Prostate gland (tissue), 2 donors: ENCODE data around the gene IGLL5. TPM values are rescaled to one million over a fixed set of nuclear protein-coding genes. Genes with fewer than 3 reads are reported as not detected.

Experiments used
- DNase-seq: peaks from one replicate; pipeline ENCODE4 v3.0.0-alpha.2; 2019; ENCODE audit warnings: low spot score
- H3K27ac ChIP-seq, 2 donors: fragments of 200-600 bp; sonication (generic); 2 replicates each; pipeline ENCODE4 v1.5.1; 2017 to 2019
- H3K27me3 ChIP-seq: fragments of 200-600 bp; sonication (generic); replicated peaks from 2 replicates; pipeline ENCODE4 v1.5.1; 2019; ENCODE audit not compliant: insufficient read depth
- H3K36me3 ChIP-seq, 2 donors: fragments of 200-600 bp; sonication (generic); 1 replicate in 1 of 2; 2 replicates in 1 of 2; pipeline versions ENCODE4 v1.5.1 to v1.8.1; 2017 to 2019
- H3K4me1 ChIP-seq: fragments of 200-600 bp; sonication (generic); replicated peaks from 2 replicates; pipeline ENCODE4 v1.5.1; 2019
- H3K4me3 ChIP-seq, 2 donors: fragments of 200-600 bp; sonication (generic); 2 replicates each; pipeline ENCODE4 v1.5.1; 2017 to 2019
- H3K9me3 ChIP-seq: fragments of 200-600 bp; sonication (generic); 2 replicates; pipeline ENCODE4 v1.5.1; 2017
- POLR2A ChIP-seq: fragments of 450-650 bp; IDR thresholded peaks from one replicate; pipeline ENCODE4 v1.6.1; 2016; ENCODE audit warnings: antibody characterized with exemption, mild to moderate bottlenecking
- POLR2AphosphoS5 ChIP-seq: sonication (generic); formaldehyde crosslinking; IDR thresholded peaks from one replicate; pipeline ENCODE4 v1.6.1; 2017; ENCODE audit warnings: antibody characterized with exemption
- WGBS: methylation state at CpG from one replicate; pipeline ENCODE4 v1.1.5; 2018; 5-methylcytosine and 5-hydroxymethylcytosine counted together
- intact Hi-C: fragments of 100-400 bp; cut with DNase I; formaldehyde crosslinking; loops from one replicate; pipeline ENCODE4 v1.14.2; 2022
- total RNA-seq, 2 donors: library from RNA; depleted of rRNA; stranded (reverse); fragments of >200 nt; gene quantifications; one replicate each; pipeline ENCODE4 v1.1.0, GENCODE V29; 2016
- TF ChIP-seq, protein P1 (sequence below), 4 experiments: fragments of 200-600 bp in 2 of 4; fragments of 450-650 bp in 2 of 4; sonication (generic) in 2 of 4; IDR thresholded peaks; 1 replicate in 3 of 4; 2 replicates in 1 of 4; pipeline ENCODE4 v1.5.1; 2016 to 2019; ENCODE audit warnings: antibody characterized with exemption in 4 of 4, mild to moderate bottlenecking in 2 of 4, moderate library complexity in 2 of 4

The IGLL5 gene
- total RNA-seq, 2 donors from 2014 or later = not detected

DNA sequence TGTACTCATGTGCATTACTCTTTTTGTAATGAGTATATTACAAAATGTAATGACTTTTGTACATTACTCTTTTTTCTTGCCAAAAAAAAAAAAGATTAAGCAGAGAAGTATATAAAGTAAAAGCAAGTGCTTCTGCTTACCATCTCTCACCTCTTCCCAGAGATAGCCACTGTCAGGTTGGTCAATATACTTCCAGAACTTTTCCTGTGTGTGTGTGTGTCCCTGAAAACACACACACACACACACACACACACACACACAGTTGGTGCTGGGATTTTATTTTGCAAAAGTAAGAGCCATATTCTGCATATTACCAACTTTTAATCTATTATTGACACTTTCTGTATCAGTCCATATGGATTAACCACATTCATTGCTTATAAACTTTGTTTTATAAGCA lies 2.5 kb downstream of the IGLL5 start:
- no peaks in the 10 kb centered on the region for H3K36me3 ChIP-seq

DNA sequence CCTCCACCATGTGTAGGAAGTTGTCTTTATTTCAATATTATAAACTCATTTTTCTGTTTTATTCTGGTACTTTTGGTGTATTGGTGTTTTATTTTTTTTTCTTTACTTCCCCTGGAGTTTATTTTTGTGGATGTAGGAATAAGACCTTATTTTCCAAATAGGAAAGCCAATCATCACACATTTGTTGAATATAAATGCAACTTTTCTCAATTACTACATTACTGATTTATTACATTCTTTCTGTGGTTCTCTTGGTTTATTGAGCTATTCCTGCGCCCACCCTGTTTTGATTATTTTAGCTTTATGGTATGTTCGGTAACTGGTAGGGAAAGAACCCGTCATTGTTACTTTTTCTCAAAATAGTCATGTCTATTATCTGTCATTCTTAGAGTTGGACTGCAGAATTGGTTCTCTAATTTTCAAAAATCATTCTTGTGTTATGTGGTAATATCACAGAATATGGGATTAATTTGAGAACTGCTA lies 3.6 kb downstream of the IGLL5 start:
- H3K27me3 ChIP-seq = no peaks in the 10 kb centered on the region
- TF ChIP-seq, protein P1, sequence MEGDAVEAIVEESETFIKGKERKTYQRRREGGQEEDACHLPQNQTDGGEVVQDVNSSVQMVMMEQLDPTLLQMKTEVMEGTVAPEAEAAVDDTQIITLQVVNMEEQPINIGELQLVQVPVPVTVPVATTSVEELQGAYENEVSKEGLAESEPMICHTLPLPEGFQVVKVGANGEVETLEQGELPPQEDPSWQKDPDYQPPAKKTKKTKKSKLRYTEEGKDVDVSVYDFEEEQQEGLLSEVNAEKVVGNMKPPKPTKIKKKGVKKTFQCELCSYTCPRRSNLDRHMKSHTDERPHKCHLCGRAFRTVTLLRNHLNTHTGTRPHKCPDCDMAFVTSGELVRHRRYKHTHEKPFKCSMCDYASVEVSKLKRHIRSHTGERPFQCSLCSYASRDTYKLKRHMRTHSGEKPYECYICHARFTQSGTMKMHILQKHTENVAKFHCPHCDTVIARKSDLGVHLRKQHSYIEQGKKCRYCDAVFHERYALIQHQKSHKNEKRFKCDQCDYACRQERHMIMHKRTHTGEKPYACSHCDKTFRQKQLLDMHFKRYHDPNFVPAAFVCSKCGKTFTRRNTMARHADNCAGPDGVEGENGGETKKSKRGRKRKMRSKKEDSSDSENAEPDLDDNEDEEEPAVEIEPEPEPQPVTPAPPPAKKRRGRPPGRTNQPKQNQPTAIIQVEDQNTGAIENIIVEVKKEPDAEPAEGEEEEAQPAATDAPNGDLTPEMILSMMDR (IDR thresholded peaks at IDR 0.05) = no peak
- TF ChIP-seq POLR2AphosphoS5 (no peak), POLR2A (no peak)

More for the DNA sequence above, 2.5 kb downstream of the IGLL5 start:
- no peak for DNase-seq
- intact Hi-C loops = no loop called here
- H3K4me3 ChIP-seq = no peak overlapping the region
- no peaks in the 10 kb centered on the region for H3K27me3 ChIP-seq
- no peaks in the 10 kb centered on the region for H3K9me3 ChIP-seq
- H3K4me1 ChIP-seq = no peaks in the 10 kb centered on the region
- no peak overlapping the region for H3K27ac ChIP-seq
- TF ChIP-seq POLR2AphosphoS5 = no peak
- no peak for TF ChIP-seq POLR2A
- TF ChIP-seq, protein P1 (IDR thresholded peaks at IDR 0.05) = no peak

DNA sequence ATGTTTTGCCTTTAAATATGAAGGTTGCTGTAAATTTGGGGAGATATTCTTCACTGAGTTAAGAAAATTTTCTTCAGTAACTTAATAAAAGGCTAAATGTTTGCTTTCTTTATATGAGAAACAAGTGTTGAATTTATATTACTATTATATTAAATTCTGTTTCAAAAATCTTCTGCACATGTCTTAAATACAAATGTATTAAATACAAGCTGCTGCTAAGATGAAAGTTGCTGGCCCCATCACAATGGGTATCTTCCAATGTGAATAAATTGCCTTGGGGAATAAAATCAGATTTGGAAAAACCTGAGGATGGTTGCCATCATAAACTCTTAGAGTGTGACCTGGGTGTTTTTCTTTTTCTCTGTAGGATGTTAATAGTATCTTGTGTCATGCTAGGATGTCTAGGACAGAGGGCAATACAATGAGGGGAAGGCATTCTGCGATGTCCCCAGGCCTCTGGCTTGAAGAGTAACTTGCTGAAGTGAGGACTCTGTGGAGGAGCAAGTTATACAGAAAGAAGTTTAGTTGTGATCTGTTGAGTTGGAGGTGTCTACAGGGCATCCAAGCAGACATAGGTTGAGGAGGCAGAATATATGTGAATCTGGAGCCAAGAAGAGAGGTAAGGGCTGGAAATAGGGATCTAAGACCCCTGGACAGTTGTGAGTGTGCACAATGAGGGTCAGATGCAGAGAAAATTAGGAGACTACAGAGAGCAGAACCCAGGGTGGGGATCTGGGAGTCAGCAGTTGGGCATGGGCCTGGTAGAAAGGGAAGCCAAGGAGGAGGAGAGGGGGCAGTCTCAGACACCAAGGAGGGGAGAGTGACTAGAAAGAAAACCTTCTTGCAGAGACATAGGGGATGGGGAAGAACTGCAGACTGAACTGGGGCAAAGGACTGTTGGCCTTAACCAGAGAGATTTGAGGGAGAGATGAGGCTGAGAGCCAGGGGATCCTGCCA lies 4.8 kb downstream of the IGLL5 start:
- H3K36me3 ChIP-seq = no peaks in the 10 kb centered on the region
- WGBS = 85% methylated on average over 1 of the region's 1 CpG
- intact Hi-C loops = no loop called here
- no peaks in the 10 kb centered on the region for H3K9me3 ChIP-seq
- TF ChIP-seq POLR2AphosphoS5 = no peak
- TF ChIP-seq, protein P1 (IDR thresholded peaks at IDR 0.05) = no peak
- no peak for TF ChIP-seq POLR2A
- DNase-seq = no peak
- H3K4me3 ChIP-seq = no peak overlapping the region
- no peak overlapping the region for H3K27ac ChIP-seq
- H3K27me3 ChIP-seq = no peaks in the 10 kb centered on the region
- H3K4me1 ChIP-seq = no peaks in the 10 kb centered on the region

More for the DNA sequence above, 3.6 kb downstream of the IGLL5 start:
- no peak overlapping the region for H3K4me3 ChIP-seq
- intact Hi-C loops = no loop called here
- 75% methylated on average over 3 of the region's 3 CpGs for WGBS
- H3K27ac ChIP-seq = no peak overlapping the region
- no peaks in the 10 kb centered on the region for H3K36me3 ChIP-seq
- no peak for DNase-seq
- H3K9me3 ChIP-seq = no peaks in the 10 kb centered on the region
- no peaks in the 10 kb centered on the region for H3K4me1 ChIP-seq

DNA sequence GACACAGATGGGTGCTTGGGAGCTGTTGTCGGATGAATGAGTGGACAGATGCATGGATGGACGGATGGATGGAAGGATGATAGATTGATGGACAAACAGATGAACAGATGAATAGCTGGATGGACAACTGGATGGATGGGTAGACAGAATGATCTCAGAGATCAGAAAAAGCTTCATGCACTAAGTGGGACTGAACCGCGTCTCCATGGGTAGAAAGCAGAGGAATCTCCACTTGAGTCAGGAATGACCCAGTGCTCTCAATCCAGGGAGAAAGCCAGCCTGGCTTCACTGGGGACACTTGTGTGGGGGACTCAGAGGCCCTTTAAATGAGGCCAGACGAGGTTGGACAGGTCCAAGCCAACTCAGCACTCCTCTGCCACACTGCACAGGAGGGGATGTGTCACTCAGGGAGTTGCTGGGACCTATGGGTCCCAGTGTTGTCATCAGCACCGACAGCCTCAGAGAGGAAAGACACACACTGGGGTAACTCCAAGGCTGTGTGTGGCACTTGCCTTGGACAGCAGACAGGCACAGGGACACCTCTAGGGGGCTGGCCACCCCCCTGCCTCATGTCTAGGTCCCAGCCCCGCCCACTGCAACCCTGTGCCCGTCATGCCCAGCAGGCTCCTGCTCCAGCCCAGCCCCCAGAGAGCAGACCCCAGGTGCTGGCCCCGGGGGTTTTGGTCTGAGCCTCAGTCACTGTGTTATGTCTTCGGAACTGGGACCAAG lies 5.6 kb downstream of the IGLL5 start:
- H3K4me1 ChIP-seq = no peaks in the 10 kb centered on the region
- H3K4me3 ChIP-seq = no peak overlapping the region
- no peaks in the 10 kb centered on the region for H3K9me3 ChIP-seq
- intact Hi-C loops = no loop called here
- H3K27ac ChIP-seq = no peak overlapping the region
- no peaks in the 10 kb centered on the region for H3K27me3 ChIP-seq
- TF ChIP-seq POLR2AphosphoS5 (no peak), POLR2A (no peak)
- TF ChIP-seq, protein P1 (IDR thresholded peaks at IDR 0.05) = no peak
- 91% methylated on average over 10 of the region's 10 CpGs for WGBS
- no peak for DNase-seq
- H3K36me3 ChIP-seq = no peaks in the 10 kb centered on the region
